Kidney (tissue), 14 donors: Measurements from ENCODE around the gene TOB1. TPM values are rescaled to one million over a fixed set of nuclear protein-coding genes. Genes with fewer than 3 reads are reported as not detected.

Source experiments
- DNase-seq, 5 donors: peaks; one replicate each; pipeline ENCODE4 v3.0.0-alpha.2; 2013 to 2020
- FAIRE-seq: peaks from 2 replicates; lab custom pipeline; 2012; peaks lifted over from hg19 to GRCh38; lab: Jason Lieb, UNC
- H3K27ac ChIP-seq, 2 donors: one replicate each; pipeline ENCODE4 v1.7.0; 2013; ENCODE audit warnings: low read depth in 2 of 2, low read length in 2 of 2, inconsistent platforms in 1 of 2
- H3K27me3 ChIP-seq: one replicate; pipeline ENCODE4 v1.7.1; 2013; ENCODE audit warnings: low read length, inconsistent platforms; ENCODE audit not compliant: control insufficient read depth, insufficient read depth
- H3K36me3 ChIP-seq, 3 donors: one replicate each; pipeline versions ENCODE4 v1.7.0 to v1.7.1; 2013; ENCODE audit warnings: low read length in 3 of 3, control low read depth in 1 of 3, inconsistent platforms in 1 of 3; ENCODE audit not compliant: insufficient read depth in 3 of 3, control insufficient read depth in 2 of 3
- H3K4me1 ChIP-seq, 3 donors: one replicate each; pipeline versions ENCODE4 v1.7.0 to v1.7.1; 2013; ENCODE audit warnings: low read length in 3 of 3, inconsistent platforms in 1 of 3, low read depth in 1 of 3; ENCODE audit not compliant: control insufficient read depth in 2 of 3, insufficient read depth in 2 of 3
- H3K4me3 ChIP-seq, 3 donors: one replicate each; pipeline versions ENCODE4 v1.7.0 to v1.8.1; 2013; ENCODE audit warnings: low read length in 3 of 3, control low read depth in 1 of 3, inconsistent platforms in 1 of 3
- H3K9ac ChIP-seq, 3 donors: one replicate each; pipeline versions ENCODE4 v1.7.0 to v1.7.1; 2013; ENCODE audit warnings: low read length in 3 of 3, control low read depth in 1 of 3, inconsistent platforms in 1 of 3
- H3K9me3 ChIP-seq, 3 donors: one replicate each; pipeline versions ENCODE4 v1.7.0 to v1.7.1; 2013; ENCODE audit warnings: low read length in 3 of 3, control low read depth in 1 of 3, inconsistent platforms in 1 of 3; ENCODE audit not compliant: control insufficient read depth in 2 of 3, insufficient read depth in 1 of 3
- CTCF ChIP-seq: IDR thresholded peaks from 3 replicates; pipeline ENCODE4 v1.5.1; 2012; ENCODE audit warnings: mild to moderate bottlenecking, moderate library complexity, borderline replicate concordance; ENCODE audit not compliant: insufficient read depth; ENCODE audit errors: extremely low read depth
- intact Hi-C: fragments of 100-400 bp; cut with DNase I; formaldehyde crosslinking; loops from one replicate; pipeline ENCODE4 v1.11.1; 2022
- polyA plus RNA-seq: library from polyadenylated mRNA; stranded (reverse); fragments of 350-450 nt; fragmentation: Illumina TruSeq; extraction: RNeasy Lipid Tissue Mini Kit (QIAGEN cat#74804); gene quantifications from one replicate; pipeline ENCODE4 v1.2.3, GENCODE V29; 2014; ENCODE audit warnings: low read depth, low replicate concordance; ENCODE audit not compliant: insufficient read depth
- total RNA-seq: library from RNA; stranded (reverse); fragmentation: NEBNext Ultra II Directional; extraction: Animal tissue kit (Norgen Biotek cat#: 25700); gene quantifications from one replicate; pipeline ENCODE4 v1.2.1, GENCODE V29; 2021
- donor health status: control.
- donor health status: control.
- donor health status: control.
- donor health status: control.
- donor health status: control.
- donor health status: DM: yes; HTN: yes; CAD: no.
- donor health status: Normal renal cell carcinoma (clear cell type).

The TOB1 gene
- total and polyA plus RNA-seq, 2 donors from 2014 or later, result 52.5 to 141 TPM

- H3K36me3 ChIP-seq, result no peaks in the 10 kb centered on the region
- FAIRE-seq (no peak), DNase-seq (no peak)
- no peak overlapping the region for H3K4me3 ChIP-seq
- intact Hi-C loops, result no loop called here
- peaks cover 0 to 9% (median 3%) of the 10 kb centered on the region in 3 donors for H3K4me1 ChIP-seq
- H3K27ac ChIP-seq, result no peak overlapping the region
- no peaks in the 10 kb centered on the region for H3K9me3 ChIP-seq
- TF ChIP-seq CTCF, result no peak
- H3K9ac ChIP-seq, result no peak overlapping the region
- no peaks in the 10 kb centered on the region for H3K27me3 ChIP-seq
These were observed 47.1 kb downstream of the TOB1 start for GRCh38 chr17:50818921-50819657.

GRCh38 chr17:50818261-50818660 is 47.9 kb downstream of the TOB1 start:
- FAIRE-seq (no peak), DNase-seq (no peak)
- Histone ChIP-seq H3K27ac (no peak overlapping the region), H3K36me3 (no peaks in the 10 kb centered on the region), H3K9me3 (no peaks in the 10 kb centered on the region), H3K9ac (no peak overlapping the region), H3K4me1 (peaks cover 0 to 9% (median 3%) of the 10 kb centered on the region in 3 donors), H3K27me3 (no peaks in the 10 kb centered on the region), H3K4me3 (no peak overlapping the region)
- no peak for TF ChIP-seq CTCF
- intact Hi-C loops, result no loop called here

- H3K4me1 ChIP-seq, result peaks cover 0 to 9% (median 3%) of the 10 kb centered on the region in 3 donors
- H3K27ac ChIP-seq, result no peak overlapping the region
- no peaks in the 10 kb centered on the region for H3K36me3 ChIP-seq
- intact Hi-C loops, result no loop called here
- no peak for TF ChIP-seq CTCF
- no peaks in the 10 kb centered on the region for H3K9me3 ChIP-seq
- no peak for FAIRE-seq
- H3K4me3 ChIP-seq, result no peak overlapping the region
- H3K9ac ChIP-seq, result no peak overlapping the region
- DNase-seq, result no peak
- no peaks in the 10 kb centered on the region for H3K27me3 ChIP-seq
These were observed 48.3 kb downstream of the TOB1 start for GRCh38 chr17:50817838-50818237.
